GM21825 (cell line): ENCODE measurements around the gene FBN2.
"Not testable (repeated sequence)": the region's sequence is repeated elsewhere in the genome, so short reads cannot be mapped to it uniquely, and the experiment has no call there.

Experiments
- ATAC-seq: cut with Tn5 transposase; IDR thresholded peaks from one replicate; pipeline ENCODE4 v1.9.1; 2021; ENCODE audit warnings: mild to moderate bottlenecking, moderate library complexity; ENCODE audit not compliant: unreplicated experiment

Gene FBN2

DNA sequence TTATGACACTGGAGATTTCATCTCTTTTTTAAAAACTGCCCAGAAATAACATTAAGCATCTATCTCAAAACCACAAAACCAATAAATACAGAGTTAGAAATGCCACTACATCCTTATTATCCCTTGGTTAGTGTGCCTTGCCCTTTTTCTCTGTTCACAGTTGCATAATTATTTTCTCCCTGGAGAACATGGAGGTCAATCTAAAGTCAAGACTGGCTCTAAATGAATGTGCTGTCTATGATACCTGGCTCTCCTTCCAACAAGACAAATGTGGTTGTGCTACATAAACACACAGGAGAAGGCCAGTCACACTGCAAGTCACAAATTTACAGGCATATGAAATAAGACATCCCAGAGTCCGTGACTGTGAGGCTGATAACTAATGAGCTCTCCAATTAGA lies 2.8 kb downstream of the FBN2 start:
- no peak for ATAC-seq

DNA sequence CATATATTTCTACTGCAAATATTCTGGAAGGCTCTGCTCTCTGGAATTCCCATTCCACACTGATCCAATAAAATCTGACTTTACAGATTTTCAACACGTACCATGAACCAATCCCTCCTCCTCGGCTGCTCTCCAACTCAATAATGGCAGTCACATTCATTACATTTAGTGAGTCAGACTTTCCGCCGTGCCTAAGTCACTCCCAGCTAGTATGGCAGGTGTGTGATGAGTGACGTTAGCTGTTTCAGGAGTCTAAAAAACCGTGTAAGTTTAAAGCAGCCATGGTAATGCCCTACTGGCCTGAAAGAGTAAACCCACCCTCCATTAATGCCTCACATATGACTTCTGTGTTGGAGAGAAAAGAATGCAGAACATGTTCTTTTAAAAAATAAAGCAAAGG lies 3.3 kb downstream of the FBN2 start:
- no peak for ATAC-seq

DNA sequence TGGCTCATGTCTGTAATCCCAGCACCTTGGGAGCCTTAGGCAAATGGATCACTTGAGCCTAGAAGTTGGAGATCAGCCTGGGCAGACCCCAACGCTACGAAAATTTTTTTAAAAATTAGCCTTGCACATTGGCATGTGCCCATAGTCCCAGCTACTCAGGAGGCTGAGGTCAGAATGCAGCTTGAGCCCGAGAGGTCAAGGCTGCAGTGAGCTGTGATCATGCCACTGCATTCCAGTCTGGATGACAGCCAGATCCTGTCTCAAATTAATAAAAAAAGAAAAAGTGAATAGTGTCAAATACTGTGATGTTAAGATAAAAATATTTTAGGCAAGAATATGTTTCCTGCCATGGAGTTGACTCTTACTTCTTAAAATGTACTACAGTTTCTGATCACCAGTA lies 5.3 kb downstream of the FBN2 start:
- no peak for ATAC-seq

DNA sequence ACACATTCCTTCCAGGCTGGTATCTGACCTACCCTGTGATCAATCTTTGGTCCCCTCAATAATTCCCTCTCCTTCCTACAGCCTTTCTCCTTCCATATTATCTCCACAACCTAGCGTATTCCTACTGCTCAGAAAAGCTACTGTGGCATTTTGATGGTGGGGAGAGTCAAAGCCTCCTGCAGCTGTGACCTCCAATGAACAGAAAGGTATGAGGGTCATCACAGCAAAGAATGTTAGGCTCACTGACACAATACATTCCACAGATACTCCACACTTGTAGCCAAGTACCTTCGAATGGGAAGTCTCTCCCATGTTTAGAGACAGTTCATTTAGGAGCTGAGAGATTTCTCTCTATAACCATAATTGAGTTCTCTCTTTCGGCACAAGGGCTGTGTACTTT lies 5.9 kb downstream of the FBN2 start:
- ATAC-seq: no peak

DNA sequence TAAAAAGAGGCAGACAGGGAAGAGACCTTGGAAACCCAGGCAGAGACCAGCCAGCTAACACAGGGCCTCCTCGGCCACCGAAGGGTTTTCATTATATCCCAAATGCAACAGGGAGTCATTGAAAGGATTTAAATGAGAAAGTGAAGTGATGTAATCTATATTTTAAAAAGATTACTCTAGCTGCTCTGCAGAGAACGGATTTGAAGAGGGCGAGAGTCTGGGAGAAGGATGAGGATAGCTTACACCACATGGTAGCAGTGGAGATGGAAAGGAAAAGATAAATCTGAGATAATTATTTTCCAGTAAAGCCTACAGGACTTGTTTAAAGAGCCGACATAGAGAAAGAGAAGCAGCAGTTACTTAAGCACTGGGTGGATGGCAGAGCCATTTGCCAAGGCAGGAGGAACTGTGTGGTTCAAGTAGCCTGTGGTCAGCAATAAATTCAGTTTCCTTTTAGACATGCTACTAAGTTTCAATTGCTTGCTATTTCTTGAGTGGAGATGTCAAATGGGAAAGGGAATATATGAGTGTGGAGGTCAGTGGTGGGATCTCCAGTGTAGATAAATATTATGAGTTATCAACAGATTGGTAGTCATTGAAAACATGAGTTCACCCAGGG lies 9.3 kb downstream of the FBN2 start:
- no peak for ATAC-seq

DNA sequence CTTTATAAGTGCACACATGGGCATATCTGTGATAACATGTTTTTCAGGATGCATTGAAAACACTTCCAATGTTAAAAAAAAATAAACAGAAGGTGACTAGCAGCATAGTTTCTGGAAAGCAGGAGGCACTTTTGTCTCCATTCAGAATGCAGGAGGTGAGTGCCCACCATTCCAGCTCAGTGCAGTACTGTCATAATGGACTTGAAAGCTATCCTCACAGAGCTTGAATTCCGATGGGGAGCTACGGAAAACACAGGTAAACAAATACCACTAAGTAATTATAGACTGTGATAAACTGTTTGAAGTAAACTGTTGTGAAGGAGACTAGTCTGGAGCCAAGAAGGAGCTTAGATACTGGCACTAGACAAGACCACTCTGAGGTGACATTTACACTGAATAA lies 9.9 kb downstream of the FBN2 start:
- ATAC-seq: no peak

DNA sequence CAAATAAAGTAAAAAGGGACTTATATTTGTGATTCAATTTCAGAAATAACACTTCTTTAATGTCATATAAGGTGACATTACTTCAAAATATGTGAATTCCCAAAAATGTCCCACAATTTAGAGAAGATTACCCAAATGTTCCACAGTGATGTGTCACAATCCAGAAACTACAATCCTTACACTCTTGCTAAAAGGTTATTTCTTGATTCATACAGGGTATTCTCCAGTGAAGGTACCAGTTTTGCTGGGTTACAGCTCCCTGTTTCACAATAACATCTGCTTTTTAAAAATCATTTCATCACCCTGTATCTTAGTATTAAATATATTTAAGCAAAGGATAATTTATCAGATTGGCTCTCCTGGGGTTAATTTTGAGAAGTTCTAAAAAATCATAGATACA lies 11.0 kb downstream of the FBN2 start:
- no peak for ATAC-seq

DNA sequence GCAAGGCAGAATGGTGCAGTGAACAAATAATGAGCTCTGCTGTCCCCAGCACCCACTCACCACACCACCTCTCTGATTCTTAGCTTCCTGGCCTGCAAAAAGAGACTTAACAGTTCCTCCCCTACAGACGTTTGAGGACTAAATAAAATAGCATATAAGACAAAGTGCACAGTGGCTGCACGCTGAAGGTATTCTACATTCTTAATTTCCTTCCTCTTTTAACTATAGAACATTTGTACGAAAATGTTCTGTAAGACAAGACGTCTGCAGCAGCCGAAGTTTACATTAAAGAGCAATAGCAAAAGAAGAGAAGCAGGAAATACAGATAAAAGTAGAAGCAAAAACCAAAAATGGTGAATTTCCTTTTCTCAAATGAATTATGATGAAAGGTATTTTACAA lies 15.7 kb downstream of the FBN2 start:
- ATAC-seq: no peak

DNA sequence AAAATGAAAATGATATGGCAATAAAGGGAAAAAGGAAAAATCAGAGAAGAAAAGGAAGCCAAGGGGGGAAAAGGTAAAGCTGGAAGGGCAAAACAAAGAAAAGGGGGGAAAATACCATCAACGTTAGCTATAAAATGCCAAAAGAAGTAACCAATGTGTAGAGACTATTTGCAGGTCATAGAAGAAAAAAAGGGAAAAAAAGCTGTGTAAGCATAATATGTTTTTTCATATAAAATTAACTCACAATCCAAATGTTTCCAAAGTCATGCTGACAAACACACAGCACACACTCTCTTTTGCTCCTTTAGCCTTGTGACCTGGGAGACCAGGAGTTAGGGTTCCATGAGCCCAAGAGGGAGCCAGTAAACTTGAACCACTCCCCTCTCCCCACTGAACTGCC lies 18.2 kb downstream of the FBN2 start:
- no peak for ATAC-seq

DNA sequence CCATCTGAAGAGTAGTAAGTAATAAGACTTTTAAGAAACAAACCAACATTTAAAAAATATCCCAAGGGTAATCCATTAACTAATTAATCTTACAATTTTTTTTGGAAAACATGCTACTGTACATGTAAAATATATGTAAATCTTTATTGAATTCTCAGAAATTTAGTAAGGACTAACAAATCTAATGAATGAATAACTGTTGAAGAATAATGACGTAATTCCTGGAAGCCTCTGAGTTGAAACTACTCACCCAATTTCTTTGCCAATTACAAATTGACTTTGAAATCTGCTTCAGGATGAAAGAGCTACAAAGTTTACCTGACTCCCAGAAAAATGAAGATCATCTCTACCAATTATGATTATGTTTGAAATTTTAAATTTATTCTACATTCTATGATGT lies 21.1 kb downstream of the FBN2 start:
- ATAC-seq: no peak

DNA sequence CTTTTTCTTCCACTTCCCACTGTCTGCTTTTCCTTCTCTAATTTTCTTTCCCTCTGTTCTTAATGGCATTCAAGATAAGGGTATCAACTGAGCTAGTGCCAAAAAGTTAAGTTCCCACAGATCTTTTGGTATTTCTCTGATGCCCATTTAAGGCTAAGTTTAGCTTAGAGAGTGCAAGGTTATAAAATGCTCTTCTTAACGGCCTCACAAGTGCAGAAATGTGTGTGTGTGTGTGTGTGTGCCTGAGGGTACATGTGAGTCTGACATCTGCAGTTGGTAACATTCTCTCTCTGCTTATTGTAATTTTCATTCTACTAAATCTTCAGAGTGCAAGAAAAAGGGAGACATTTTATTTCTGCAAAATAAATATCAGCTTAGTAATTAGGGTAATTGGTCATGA lies 24.2 kb downstream of the FBN2 start:
- ATAC-seq: no peak

DNA sequence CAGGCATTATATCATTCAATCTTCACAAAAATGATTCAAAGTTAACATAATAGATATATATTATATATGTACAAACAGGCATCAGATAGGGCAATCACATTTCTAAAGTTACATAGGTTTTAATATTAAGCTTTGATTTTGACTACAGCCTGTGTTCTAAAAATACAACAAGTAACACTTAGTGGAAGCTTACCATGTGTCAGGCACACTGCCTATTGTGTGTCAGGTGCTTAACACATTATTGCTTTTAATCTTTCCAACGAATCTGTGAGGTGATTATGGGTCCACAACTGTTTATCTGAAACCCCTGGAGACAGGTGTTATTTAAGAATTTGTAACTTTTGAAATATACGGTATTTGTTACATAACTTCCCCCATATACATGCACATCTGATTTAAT lies 25.2 kb downstream of the FBN2 start:
- no peak for ATAC-seq

DNA sequence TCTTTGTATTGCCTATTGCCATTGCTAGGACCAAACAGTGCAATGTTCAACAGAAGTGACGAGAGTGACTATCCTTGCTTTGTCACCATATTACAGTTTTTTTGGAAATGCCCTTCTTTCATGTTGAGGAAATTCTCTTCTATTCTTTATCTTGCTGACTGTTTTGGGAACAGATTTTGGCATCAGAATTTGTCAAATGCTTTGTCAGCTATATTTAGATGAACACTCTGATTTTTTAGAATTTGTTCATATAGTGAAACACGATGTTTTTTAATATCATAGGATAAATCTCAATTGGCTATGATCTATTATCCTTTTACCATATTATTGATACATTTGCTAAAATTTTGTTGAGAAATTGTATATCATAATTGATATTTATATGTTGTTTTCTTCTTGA lies 31.4 kb downstream of the FBN2 start:
- no peak for ATAC-seq

DNA sequence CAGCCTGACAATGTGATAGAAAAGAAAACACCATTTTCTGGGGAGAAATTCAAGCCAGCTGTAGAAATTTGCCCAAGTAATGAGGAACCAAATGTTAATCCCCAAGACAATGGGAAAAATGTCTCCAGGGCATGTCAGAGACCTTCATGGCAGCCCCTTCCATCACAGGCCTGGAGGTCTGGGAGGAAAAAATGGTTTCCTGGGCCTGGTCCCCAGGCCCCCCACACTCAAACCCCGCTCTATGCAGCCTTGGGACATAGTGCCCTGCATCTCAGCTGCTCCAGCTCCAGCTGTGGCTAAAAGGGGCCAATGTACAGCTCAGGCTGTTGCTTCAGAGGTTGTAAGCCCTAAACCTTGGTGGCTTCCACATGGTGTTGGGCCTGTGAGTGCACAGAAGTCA lies 34.3 kb downstream of the FBN2 start:
- not testable (repeated sequence) for ATAC-seq

DNA sequence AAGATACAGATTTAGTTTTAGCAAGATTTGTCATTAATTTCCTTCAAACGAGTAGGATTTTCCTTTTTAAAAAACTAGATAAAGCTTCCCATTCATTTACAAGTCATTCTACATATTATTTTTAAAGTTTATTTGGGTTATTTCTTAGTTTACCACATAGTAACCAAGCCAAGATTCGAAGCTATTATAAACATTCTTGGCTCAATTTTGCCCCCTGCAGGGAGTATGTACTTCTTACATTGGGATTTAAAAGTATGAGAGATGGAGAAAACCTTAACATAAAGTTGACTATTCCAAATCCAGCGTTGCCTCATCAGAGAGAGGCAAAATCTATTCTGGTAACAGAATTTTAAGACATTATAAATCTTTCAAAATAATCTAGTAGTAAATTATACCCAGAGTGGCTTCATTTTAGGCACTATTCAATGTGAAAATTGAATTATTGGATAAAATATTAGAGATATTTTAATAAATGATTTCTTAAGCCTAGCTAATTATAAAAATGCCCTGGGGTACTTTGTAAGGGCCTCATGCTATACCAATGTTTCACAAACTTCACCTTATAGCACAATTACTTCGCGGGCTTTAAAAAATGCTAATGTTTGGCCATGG lies 39.1 kb downstream of the FBN2 start:
- no peak for ATAC-seq

DNA sequence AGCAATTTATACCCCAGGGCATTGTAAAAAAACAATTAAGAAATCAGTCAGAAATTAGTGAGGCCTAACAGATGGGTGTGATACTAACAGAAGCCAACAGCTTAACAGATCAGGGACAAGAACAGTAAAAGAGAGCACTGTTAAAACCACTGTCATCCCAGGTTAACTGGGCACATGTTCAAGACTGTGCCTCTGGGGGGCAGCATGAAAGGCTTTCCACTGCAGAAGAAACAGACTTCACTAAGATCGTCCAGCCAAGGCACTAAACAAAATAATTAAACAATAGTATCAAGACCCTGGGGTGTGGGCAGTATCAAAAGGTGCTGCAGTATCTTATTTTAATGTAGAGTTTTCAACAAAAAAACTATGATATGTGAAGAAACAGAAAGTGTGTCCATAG lies 43.5 kb downstream of the FBN2 start:
- ATAC-seq: no peak

DNA sequence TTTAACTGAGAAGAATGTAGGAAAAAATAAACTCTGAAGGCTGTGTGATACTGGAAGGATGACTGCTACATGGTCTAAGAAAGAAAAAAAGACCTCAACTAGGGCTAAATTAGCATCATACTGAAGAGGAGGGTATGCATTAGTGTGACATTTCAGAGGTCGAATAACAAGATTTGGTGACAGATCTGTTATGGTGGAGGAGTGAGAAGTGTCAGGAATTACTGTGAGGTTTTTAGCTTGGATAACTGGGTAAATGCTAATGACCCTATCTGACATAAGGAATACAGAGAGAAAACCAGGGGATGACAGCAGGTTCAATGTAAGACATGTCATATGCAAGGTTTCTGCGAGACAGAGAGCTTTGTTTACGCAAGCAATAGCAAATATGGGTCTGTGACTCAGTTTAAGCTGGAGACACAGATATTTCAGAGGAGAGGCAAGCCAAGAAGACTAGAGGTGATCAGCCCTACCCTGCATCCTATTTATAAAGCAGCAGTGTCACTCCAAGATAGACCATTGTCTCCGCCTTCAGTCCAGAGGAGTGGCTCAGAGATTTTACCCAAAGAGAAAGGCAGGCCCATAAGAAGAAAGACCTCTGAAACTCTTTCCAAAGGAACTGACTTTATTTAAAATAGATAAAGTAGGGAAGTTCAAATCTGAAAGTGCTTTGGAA lies 44.3 kb downstream of the FBN2 start:
- ATAC-seq: no peak

DNA sequence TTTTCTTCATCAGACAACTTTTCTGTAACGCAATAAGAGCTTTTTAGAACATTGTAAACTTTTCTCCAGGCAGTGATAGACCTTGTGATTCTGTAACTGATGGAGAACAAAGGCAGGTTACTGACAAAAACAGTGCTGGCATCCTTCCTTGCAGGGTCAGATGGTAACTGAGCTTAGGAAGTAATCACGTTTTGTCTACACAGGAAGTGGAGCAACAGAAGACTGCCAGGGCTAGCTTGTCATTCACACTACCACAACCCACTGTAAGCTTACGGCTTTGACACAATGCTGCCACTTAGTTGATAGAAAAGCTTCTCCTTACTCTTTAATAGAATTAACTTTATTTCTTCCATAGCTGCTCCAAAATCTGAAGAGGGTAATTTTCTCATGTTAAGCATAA lies 46.8 kb downstream of the FBN2 start:
- no peak for ATAC-seq

DNA sequence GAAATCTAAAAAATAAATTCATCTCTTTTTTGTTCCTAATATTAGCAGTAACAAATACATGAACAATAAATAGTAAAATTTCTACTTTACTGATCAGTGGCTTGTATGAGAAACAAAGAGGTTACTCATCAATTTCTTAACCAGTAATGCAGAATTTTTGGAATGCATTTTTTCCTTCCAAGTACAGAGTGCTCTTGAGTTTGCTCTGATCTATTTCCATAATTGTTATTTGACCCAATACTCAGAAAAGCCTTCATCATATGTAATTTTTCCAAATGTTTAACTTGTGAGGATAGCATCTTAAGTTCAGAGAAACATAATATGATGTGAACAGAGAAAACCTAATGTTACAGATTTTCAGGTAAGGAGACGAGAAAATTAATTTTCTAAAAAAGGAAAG lies 47.3 kb downstream of the FBN2 start:
- ATAC-seq: no peak

DNA sequence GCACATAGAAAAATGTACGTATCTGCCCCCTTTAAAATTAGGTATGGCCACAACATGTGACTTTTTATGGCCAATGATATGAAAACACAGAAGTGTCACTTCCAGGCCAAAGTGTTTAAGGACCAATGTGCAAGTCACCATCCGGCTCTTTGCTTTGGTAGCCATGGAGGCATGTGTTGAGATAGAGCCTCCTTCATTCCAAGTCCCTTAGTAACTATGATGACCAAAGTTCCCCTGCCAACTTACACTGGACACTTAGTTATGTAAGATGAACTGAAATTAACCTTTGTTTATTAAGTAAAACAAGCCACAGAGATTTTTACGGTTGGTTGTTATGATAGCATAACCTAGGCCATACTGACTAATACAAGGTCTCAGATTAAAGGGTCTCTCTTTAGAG lies 51.0 kb downstream of the FBN2 start:
- no peak for ATAC-seq

DNA sequence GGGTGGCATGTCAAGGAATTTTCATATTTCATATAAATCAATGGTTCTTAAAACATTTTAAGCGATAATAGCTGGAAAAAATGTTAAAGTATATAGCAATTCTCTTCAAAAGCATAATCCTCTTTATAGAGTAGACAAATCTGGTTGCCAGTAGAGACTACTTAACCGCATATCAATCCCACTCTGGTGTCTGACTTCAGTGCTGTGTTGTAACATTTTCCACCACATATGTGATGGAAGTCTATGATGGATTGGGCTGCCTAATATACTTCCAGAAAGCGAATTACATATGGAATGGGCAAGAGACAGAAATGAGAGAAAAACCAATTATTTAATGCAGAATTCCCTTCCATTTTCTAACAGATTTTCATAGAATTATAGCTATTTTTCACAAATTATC lies 54.3 kb downstream of the FBN2 start:
- ATAC-seq: no peak

DNA sequence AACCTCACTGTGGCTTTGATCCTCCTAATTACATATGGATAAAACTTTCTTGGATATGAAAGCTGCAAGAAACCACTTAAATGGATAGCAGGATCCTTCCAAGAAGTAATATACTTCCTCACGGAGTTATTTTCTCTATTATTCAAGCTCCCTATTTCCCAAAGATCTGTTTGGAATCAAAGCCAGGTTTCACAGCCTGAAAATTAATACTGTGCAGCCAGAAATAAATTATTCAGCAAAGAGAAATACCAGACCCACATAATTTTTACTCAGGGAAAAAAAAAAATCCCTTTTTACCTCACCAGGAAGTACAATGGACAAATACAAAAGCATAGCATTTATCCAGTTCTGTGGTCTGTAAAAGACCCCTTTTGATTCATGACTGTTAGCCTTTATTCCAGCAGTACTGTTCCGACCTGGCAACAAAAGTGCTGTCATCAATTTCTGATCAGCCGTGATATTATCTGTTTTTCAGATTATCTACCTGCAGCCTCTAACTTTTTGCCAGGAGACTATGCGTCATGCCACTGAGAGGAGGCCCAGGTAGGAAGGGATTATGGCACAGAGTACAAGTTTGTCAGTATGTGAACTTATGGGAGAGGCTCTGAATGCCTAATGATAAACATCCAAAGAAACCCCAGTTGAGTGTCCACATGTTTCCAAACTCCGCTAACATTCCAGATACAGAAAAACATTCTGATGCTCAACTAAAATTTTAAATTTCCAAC lies 57.0 kb downstream of the FBN2 start:
- ATAC-seq: no peak
